ENCODE results near the gene ATP12A.

Gene ATP12A

GRCh38 chr13:24663586-24663985 is 16.6 kb upstream of the ATP12A start:
- no peak for DNase-seq

DNA sequence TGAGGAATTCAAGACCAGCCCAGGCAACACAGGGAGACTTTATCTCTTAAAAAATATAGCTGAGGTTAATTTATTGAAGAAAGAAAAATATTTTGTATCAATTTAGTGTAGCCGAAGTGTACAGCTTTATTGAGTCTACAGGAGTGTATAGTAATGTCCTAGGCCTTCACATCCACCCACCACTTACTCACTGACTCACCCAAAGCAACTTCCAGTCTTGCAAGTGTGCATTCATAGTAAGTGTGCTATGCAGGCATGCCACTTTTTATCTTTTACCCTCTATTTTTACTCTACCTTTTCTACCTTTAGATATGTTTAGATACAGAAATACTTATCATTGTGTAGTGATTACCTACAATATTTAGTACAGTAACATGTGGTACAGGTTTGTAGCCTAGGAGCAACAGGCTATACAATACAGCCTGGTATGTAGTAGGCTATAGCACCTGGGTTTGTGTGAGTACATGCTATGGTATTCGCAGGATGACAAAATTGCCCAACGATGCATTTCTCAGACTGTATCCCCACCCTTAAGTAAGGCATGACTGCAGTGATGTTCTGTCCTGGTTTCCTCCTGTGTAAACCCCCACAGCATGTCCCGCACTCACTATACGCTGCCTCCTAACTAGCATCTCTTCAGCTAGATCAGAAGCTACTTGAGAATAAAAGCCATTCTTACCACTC is 15.3 kb upstream of the ATP12A start:
- peak; percentile 25 for DNase-seq

DNA sequence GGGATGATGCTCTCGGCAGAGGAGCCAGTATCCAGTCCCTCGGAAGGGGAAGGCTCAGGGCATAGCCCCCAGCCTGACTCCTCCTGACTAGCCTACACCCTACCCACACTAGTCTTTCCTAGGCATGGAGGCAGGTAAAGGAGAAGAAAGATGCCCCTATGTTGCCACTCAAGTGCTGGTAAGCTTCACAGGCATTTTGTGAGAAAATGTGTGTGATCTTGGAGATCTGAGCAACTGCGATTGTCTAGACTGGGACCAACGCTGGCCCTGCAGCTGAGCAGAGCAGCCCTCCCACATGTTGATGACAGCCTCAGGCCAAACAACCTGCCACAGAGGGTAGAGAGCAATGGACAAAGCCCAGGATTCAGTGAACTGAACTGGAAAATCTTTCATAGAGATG is 11.7 kb upstream of the ATP12A start:
- DNase-seq: no peak

- no peak for DNase-seq
Measured at GRCh38 chr13:24668955-24669582, 11.1 kb upstream of the ATP12A start.

DNA sequence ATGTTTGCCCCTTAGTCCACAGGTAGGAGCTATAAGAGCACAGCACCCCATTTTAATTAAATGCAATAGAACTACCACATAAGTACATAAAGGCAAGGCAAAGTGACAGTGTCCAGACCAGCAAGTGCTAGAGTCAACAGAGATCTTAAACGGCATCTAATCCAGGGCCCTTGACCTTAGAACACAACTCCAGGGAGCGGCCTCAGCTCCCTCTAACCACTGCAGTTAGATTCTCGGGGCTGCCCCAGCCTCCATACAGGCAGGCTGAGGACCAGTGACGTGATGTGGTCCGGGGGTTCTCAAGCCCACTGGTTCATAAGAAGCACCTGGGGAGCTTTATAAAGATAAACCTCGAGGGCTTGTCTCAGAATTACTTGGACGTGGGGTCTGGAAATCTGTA is 10.0 kb upstream of the ATP12A start:
- DNase-seq: no peak

DNA sequence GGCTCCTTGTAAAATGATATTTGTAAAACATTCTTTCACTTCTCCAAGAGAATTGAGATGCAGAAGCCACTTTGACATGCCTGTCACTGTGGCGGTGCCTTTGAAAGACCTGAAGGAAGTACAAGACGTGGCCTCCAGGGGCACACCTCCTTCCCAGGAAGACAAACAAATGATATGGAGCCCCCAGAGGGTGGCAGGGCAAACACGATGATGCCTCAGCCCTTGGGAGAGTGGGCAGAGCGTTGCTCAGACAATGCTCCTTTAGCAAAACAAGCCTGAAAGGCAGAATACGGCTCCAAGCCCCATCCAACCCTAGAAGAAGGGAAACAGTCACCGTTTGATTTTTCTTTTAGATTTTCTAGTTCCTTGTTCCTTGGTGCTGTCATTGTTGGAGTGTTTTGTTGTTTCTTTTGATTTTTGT is 9.2 kb upstream of the ATP12A start:
- no peak for DNase-seq

- peak; percentile 78 for DNase-seq
Measured at GRCh38 chr13:24671386-24672113, 8.7 kb upstream of the ATP12A start.

DNA sequence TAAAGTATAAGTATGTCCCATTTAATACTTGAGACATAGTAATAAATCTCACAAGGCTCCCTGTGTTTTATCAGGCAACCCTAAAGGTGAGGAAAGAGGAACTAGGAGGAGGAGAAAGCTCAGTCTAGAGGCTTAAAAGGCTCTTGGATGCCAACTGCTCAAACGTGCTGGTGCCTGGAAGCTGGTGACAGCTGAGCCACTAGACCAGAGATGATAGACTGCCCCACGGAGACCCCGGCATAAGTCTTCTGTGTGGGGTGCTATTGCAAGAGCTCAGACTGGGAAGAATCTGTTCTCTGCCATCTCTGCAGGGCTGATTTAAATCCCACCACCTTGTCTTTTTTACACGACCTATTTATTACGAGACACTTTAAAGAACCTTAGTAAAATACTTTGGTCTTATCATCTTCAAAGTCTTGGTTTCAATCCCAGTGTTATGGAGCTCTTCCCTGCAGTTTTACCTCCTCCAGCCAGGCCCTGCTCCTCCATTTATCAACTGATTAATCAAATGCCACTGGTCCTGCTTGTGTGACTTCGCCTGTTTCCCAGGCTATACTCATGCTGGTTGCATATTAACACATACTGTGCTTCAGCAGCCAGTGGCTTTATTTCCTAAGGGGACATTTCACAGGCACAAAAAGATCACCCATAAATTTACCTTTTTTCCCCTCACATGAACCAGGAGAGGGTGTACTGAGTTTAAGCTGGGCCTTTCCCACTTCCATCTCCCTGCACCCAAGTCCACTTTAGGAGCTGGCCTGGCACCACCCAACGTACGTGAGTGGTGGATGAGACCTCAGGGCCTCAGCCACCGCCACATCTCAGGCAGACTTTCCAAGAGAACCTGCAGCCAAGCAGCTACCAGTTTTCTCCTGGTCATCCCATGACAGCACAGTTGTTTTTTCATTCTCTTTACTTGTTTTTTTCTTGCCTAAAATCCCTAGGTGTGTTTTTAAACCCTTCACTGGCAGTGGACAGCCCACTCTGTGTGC is 7.8 kb upstream of the ATP12A start:
- no peak for DNase-seq

- no peak for DNase-seq
Measured at GRCh38 chr13:24675806-24676570, 4.2 kb upstream of the ATP12A start.

- no peak for DNase-seq
Measured at GRCh38 chr13:24678151-24678550, 2.1 kb upstream of the ATP12A start.

GRCh38 chr13:24679686-24680085 is 522 bp upstream of the ATP12A start:
- no peak for DNase-seq

- DNase-seq: no peak
Measured at GRCh38 chr13:24680921-24681604, 855 bp downstream of the ATP12A start.

DNA sequence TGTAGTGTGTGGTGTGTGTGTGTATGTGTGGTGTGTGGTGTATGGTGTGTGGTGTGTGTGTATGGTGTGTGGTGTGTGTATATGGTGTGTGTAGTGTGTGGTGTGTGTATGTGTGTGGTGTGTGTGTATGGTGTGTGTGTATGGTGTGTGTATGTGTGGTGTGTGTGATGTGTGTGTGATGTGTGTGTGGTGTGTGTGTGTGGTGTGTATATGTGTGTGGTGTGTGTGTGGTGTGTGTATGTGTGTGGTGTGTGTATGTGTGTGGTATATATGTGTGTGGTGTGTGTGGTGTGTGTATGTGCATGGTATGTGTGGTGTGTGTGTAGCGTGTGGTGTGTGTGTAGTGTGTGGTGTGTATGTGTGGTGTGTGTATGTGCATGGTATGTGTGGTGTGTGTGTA is 1.7 kb downstream of the ATP12A start:
- DNase-seq: no peak

GRCh38 chr13:24682353-24682752 is 2.1 kb downstream of the ATP12A start:
- DNase-seq: no peak

DNA sequence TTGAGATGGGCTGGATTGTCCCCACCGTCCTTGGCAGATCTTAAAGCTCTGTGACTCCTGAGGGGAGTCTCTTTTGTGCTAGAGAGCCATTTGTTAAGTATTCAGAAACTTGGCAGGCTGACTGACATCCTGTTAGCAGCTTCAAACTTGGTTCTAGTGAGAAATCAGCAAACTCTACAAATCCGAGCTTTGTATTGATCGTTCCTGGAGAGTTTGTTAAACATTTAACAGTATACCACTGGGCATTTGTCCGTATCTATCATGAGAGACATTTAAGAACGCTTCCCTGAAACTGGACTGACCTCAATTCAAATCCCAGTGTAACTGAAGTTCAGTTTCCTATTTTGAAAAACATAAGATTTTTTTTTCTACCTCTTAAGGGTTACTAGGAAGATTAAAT is 3.1 kb downstream of the ATP12A start:
- no peak for DNase-seq

GRCh38 chr13:24683838-24684599 is 3.8 kb downstream of the ATP12A start:
- DNase-seq: peak; percentile 28

DNA sequence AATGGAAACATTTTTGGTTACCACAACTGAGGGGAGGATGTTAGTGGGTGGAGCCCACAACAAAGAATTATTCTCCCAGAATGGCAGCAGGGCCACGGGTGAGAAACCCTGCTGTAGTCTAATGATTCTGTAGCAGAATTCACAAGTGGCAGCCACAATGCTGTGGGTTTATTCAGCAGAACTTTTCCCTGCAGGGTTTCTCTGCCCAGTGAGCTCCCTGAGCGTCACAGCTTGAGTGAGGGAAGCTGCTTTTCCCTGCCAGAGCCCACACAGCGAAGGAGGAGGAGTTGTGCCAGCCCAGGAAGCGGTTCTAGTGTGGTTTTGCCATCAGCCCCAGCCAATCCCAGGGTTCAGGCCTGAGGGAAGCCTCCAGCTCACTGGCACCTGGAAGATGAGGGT is 4.4 kb downstream of the ATP12A start:
- DNase-seq: no peak

DNA sequence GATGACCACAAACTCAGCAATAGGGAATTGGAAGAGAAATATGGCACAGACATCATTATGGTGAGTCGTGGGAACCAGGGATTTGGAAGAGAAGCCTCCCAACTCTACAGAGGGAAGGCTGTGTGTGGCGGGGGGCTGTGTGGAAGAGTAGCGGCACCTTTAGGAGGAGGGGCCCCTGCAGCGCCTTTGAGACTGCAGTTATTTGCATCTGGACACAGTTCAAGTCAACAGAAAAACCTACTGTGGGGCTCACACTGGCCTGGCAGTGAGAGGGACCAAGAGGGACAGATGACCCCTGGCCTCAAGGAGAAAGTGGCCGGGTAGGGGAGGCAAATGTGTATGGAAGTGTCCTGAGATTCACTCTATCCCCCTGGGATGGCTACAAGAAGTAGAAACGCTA is 5.1 kb downstream of the ATP12A start:
- DNase-seq: no peak

DNA sequence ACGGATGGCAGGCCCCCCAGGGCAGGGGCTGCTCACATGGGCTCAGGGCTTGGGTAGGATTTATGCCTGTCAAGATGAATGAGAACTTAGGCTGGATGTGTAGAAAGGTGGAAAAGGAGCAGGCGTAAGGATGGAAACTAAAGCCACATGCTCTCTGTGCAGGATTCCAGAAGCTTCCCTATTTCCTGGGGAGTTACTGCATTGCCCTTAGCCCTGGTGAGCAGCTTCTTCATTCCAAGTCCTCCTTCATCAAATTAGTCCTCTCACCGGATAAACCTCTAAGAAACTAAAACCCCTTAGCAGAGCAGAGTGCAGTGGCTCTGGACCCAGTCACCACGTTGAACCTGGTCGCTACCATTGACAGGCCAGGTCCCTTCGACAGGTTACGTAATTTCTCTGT is 7.4 kb downstream of the ATP12A start:
- no peak for DNase-seq

GRCh38 chr13:24688111-24688510 is 7.9 kb downstream of the ATP12A start:
- no peak for DNase-seq

GRCh38 chr13:24688950-24689349 is 8.7 kb downstream of the ATP12A start:
- DNase-seq: no peak

Data from HCEC 1CT (cell line).